Mucosa of gallbladder (tissue), 1 donor: ENCODE measurements around the gene ZFAND3. TPM values are rescaled to one million over a fixed set of nuclear protein-coding genes. Genes with fewer than 3 reads are reported as not detected.
"Not testable (repeated sequence)": the region's sequence is repeated elsewhere in the genome, so short reads cannot be mapped to it uniquely, and the experiment has no call there.

Source experiments
- DNase-seq: peaks from one replicate; pipeline ENCODE4 v3.0.0-alpha.2; 2020; ENCODE audit warnings: low spot score
- total RNA-seq: library from RNA; stranded (reverse); gene quantifications from one replicate; pipeline ENCODE4 v1.2.1, GENCODE V29; 2021
- donor health status: DM: no; HTN: no; CAD: no.

ZFAND3 gene
- total RNA-seq, 1 donor from 2014 or later: 105 TPM

DNA sequence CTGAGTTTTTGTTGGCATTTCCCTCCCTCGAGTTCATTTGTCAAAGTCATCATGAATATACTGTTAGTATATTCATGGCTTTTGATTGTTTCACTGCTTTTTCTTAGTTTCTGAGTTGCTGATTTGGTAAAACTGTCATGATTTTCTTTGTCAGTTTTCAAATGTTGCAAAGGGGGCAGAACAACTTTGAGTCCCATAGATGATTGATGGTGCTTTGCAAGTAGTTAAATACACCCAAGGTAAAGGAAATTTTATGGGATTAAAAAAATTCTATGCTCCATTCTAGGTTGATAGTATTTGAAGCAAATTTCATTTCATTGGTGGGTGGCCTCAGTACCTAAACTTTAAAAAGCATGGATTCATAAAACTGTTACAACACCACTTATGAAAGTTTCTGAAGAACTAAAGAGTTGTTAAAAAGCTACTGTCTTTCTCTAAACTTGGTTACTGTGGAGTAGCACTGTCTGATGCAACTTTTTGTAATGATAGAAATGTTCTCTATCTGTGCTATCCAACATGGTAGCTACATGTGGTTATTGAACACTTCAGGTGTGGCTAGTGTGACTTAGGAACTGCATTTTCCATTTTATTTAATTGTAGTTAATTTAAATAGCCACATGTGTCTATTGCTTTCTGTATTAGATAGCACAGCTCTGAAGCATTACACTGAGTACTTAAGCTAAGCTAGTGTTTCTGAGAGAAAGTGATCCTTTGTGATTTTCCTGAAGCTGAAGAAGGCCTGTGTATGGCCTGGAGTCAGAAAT is 153.6 kb downstream of the ZFAND3 start:
- no peak for DNase-seq

- no peak for DNase-seq
Measured at GRCh38 chr6:37974381-37974780, 154.9 kb downstream of the ZFAND3 start.

- no peak for DNase-seq
Measured at GRCh38 chr6:37974943-37975342, 155.4 kb downstream of the ZFAND3 start.

DNA sequence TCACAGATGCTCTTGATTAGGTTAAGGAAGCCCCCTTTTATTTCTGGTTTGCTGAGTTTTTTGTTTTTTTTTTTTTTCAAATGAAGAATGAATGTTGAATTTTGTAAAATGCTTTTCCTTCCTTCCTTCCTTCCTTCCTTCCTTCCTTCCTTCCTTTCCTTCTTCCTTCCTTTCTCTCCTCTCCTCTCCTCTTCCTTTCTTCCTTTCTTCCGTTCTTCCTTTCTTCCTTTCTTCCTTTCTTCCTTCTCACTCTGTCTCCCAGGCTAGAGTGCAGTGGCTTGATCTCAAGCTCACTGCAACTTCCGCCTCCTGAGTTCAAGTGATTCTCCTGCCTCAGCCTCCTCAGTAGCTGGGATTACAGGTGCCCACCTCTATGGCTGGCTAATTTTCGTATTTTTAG is 158.2 kb downstream of the ZFAND3 start:
- no peak for DNase-seq

DNA sequence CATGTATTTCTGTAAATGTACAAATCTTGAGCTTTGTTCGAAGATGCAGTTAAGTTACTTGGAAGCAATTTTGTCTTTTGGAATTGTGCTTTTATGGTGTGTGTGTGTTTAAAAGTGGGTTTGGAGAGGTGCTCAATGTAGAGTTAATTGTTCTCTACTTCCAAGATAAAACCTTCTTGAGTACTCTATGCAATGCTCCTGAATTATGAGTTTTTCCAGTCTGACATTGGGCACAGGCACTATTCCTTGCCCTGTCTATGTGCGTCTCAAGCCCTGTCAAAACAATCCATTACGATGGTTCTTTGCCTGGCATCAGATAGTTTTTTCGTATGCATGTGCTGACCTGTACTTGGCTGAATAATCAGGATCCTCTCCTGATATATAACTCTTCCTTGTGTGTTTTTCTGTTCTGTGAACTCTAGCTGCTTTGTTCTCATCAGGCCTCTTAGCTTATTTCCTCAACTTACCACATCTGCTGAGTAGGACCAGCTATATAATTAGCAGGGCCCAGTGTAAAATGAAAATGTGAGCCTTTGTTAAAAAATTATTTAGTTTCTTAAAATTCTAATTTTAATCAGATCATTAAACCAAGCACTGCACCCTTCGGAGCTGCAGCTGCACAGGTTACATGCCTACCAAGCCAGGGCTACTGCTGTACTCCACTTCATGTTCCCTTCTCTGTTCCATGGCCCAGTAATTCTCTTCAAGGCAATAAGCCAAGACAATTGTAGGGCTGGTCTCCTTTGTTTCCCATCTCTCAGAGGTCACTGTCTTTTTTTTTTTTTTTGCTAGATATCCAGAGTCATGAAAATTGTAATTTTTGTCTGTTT is 160.1 kb downstream of the ZFAND3 start:
- DNase-seq: no peak

DNA sequence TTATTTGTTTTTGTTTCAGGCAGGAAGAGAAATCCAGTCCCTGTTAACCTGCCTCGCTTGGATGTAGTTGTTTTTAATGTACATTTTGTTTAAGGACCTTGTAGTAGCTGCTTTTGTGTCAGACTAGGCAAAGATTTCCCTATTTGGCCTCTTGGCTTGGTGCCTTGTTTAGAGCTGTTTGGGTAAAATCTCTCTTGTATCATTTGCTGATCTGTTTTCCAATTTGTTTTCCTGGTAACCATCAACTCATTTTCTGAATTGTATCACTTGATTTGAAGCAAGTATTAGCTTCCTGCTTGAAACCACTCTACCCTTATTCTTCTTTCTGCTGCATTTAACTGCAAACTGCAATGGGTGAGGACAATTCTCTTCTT is 160.7 kb downstream of the ZFAND3 start:
- no peak for DNase-seq

DNA sequence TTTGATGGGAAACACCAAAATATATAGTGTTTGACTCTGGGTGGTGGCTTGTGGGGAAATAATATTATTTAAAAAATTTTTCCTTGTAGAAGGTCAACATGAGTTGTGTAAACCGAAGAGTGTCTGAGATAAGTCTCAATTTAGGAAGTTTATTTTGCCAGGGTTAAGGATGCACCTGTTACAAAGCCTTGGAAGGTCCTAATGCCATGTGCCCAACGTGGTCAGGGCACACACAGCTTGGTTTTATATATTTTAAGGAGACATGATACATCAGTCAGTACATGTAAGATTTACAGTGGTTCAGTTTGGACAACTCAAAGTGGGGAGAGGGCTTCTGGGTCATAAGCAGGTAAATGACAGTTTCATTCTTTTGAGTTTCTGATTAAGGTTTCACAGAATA is 162.1 kb downstream of the ZFAND3 start:
- no peak for DNase-seq

- DNase-seq: no peak
Measured at GRCh38 chr6:37982317-37982716, 162.8 kb downstream of the ZFAND3 start.

- DNase-seq: no peak
Measured at GRCh38 chr6:37983720-37984501, 164.4 kb downstream of the ZFAND3 start.

DNA sequence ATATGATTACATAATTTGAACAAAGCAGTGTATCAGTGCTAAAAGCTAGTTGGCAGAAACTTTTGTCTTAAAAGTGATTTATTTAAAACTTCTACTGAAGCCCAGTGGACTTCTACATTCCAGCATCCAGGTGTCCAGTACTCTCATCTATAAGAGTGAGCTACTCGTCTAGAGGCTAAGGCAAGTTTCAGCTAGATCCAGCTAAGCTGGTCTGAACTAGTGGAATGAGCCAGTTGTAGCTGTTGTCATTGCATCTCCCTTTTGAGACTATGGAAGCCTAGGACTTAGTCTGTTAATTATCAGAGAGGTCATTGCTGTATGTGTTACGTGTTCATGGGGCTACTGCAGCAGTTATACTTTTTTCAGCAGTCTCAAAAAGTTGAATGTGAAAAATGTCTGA is 165.1 kb downstream of the ZFAND3 start:
- no peak for DNase-seq

GRCh38 chr6:37985355-37985754 is 165.8 kb downstream of the ZFAND3 start:
- no peak for DNase-seq

- no peak for DNase-seq
Measured at GRCh38 chr6:37987018-37987417, 167.5 kb downstream of the ZFAND3 start.

DNA sequence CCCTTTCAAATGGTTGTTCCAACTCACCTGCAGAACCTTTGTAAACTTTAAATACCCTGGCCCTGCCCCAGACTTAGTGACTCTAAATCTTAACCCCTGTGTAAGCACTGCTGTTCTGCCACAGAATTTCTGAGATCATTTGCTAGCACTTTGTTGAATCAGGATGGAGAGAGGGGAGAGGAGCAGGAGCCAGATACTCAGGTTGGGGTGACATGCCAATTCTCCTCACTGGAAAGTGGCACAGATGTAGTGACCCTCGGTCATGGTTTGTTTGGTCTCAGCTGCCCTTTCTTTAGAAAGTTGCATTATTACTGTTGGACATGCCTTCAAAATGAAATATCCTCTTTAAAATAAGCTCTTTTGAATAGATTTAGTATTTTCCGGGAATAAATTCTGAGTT is 168.0 kb downstream of the ZFAND3 start:
- no peak for DNase-seq

DNA sequence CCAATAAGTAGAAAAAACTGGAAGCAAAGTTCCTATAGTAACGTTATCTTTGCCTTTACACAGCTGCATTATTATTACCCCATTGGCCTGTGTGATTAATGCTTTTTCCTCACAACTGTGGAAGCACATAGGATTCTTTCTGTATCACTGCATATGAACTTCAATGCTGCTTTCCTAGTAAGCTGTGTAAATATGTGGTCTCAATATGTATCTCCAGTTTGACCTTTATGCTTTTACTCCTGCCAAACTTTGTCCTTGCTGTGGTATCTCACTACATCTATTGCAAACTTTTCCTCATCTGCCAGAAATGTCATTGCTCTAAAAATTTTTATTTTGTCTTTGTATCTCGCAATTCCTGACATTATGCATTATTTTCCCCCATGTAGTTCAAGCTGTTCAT is 168.6 kb downstream of the ZFAND3 start:
- no peak for DNase-seq

DNA sequence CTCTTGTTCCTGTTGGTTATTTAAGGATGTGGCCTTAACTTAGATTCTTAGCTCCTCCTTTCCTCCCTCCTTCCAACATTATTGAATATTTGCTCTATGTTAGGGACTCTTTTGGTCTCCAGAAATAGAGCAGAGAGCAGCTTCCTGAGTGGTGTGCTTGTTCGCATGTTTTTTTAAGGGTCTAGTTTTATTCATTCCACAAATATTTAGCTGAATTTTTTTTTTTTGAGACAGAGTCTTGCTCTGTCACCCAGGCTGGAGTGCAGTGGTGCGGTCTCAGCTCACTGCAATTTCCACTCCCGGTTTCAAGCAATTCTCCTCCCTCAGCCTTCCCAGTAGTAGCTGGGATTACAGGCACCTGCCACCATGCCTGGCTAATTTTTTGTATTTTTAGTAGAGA is 169.2 kb downstream of the ZFAND3 start:
- no peak for DNase-seq

DNA sequence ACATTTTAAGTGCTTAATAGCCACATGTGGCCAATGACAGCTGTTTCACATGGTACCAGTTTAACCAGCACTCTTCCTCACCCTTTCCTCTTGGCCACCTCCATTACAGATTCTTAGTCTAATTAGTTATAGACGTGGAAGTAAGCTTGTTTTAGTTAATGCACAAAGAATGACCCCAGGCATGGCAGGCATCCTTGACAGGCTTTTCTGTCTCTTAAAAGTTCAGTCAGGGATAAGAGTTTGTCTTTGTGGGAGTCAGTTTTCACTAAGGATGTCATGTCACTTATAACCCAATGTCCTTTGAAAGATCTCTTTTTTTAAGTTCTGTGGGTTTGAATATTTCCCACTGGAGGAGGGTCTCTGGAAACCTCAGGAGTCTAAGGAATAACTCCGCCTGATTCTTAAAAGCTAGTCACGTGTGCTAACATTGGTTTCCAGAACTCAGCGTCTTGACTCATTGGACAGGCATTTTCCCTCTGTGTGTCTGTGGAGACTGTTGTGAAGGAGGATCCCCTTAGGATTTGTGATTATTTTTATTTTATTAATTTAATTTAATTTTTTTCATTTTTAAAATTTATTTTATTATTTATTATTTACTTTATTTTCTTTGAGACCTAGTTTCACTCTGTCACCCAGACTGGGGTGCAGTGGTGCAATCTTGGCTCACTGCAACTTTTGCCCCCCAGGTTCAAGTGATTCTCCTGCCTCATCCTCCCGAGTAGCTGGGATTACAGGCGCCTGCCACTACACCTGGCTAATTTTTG is 171.4 kb downstream of the ZFAND3 start:
- no peak for DNase-seq

GRCh38 chr6:37992749-37993148 is 173.2 kb downstream of the ZFAND3 start:
- DNase-seq: no peak

DNA sequence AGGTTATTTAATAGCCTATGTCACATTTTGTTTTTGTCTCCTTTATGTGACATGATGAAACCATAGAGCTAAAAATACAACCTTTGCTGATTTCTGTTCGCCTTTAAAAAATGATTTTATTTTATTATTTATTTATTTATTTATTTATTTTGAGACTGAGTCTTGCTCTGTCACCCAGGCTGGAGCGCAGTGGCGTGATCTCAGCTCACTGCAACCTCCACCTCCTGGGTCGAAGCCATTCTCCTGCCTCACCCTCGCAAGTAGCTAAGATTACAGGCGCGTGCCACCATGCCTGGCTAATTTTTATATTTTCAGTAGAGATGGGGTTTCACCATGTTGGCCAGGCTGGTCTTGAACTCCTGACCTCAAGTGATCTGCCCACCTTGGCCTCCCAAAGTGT is 173.7 kb downstream of the ZFAND3 start:
- DNase-seq: not testable (repeated sequence)

GRCh38 chr6:37993596-37993995 is 174.1 kb downstream of the ZFAND3 start:
- no peak for DNase-seq

- no peak for DNase-seq
Measured at GRCh38 chr6:37994223-37994622, 174.7 kb downstream of the ZFAND3 start.

- no peak for DNase-seq
Measured at GRCh38 chr6:37998366-37998765, 178.8 kb downstream of the ZFAND3 start.

DNA sequence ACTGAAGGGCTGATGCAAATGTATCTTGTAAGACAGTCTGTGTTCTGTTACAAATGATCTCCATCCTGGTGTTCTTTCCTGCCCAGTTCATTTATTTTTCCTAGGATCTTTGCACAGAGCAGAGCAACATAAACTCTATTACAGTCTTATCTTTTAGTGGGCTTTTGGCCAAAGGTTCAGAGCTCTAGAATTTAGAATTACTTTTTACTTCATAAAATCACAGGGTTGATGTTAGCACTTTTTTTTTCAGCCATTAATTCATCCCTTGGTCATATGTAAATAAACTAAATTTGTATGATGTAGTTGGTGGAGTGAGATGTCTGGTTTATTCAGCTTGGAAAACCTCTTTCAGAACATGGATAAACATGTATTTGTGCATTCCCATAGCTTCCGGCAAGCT is 181.9 kb downstream of the ZFAND3 start:
- DNase-seq: no peak
